GM23338 (cell line): Measurements from ENCODE around the gene OR12D2.

Source experiments
- CTCF ChIP-seq, 2 experiments: fragments of 200-600 bp in 1 of 2; sonication (generic) in 1 of 2; conservative IDR thresholded peaks; 2 replicates each; pipeline versions ENCODE4 v1.5.1 to v1.6.1; 2016 to 2017; ENCODE audit warnings: antibody characterized with exemption in 2 of 2, low read depth in 2 of 2, mild to moderate bottlenecking in 2 of 2, moderate library complexity in 1 of 2
- EZH2 ChIP-seq: fragments of 200-600 bp; sonication (generic); IDR thresholded peaks from one replicate; pipeline ENCODE4 v1.8.0; 2017; ENCODE audit warnings: antibody characterized with exemption, mild to moderate bottlenecking, low read depth; ENCODE audit not compliant: unreplicated experiment
- EZH2phosphoT487 ChIP-seq: fragments of 200-600 bp; sonication (generic); IDR thresholded peaks from one replicate; pipeline ENCODE4 v1.8.1; 2018; ENCODE audit warnings: antibody characterized with exemption; ENCODE audit not compliant: unreplicated experiment
- JUNB ChIP-seq: IDR thresholded peaks from one replicate; pipeline ENCODE4 v1.6.1; 2016; ENCODE audit warnings: antibody characterized with exemption; ENCODE audit not compliant: unreplicated experiment
- POLR2AphosphoS5 ChIP-seq: IDR thresholded peaks from 2 replicates; pipeline ENCODE4 v1.6.1; 2016; ENCODE audit warnings: antibody characterized with exemption, low read depth
- REST ChIP-seq: IDR thresholded peaks from one replicate; pipeline ENCODE4 v1.6.1; 2018; ENCODE audit warnings: antibody characterized with exemption; ENCODE audit not compliant: unreplicated experiment
- ZNF114 ChIP-seq: fragments of 250-450 bp; sonication (Bioruptor Pico); IDR thresholded peaks from 2 replicates; pipeline ENCODE4 v1.5.0; 2020; ENCODE audit warnings: mild to moderate bottlenecking, moderate library complexity
- TF ChIP-seq, protein P1 (sequence below): IDR thresholded peaks from 2 replicates; pipeline ENCODE4 v1.6.1; 2016; ENCODE audit warnings: antibody characterized with exemption

DNA sequence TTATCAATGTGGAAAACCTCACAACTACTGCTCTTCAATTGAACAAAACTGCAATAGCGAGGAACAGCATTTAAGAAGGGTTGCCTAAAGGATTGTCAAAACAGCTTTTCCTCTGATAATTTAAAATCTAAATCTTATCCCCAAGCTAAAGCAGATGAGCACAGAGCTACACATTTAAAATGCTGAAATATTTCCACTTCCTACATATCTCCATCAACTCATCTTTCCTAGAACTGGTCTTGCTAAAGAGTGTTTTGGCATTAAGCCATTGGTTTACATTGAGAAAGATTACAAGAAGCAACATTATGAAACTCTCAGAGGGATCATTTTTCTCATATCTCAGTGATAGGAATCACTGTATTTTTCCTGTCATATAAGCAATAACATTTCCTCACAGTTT lies 47.3 kb downstream of the OR12D2 start:
- TF ChIP-seq CTCF (conservative IDR thresholded peaks at IDR 0.05; ENCODE audit: low read depth in 2 of 2) (no peak), EZH2 (no peak), POLR2AphosphoS5 (no peak), JUNB (no peak), ZNF114 (CRISPR knock-in tag) (no peak), REST (no peak), EZH2phosphoT487 (no peak)
- TF ChIP-seq, protein P1, sequence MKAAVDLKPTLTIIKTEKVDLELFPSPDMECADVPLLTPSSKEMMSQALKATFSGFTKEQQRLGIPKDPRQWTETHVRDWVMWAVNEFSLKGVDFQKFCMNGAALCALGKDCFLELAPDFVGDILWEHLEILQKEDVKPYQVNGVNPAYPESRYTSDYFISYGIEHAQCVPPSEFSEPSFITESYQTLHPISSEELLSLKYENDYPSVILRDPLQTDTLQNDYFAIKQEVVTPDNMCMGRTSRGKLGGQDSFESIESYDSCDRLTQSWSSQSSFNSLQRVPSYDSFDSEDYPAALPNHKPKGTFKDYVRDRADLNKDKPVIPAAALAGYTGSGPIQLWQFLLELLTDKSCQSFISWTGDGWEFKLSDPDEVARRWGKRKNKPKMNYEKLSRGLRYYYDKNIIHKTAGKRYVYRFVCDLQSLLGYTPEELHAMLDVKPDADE: no peak
